22Rv1 (cell line): ENCODE measurements around the gene ERMAP.

Experiments used
- H3K27ac ChIP-seq: fragments of 450-650 bp; 2 replicates; pipeline ENCODE4 v1.5.1; 2017
- CTCF ChIP-seq: fragments of 450-650 bp; IDR thresholded peaks from 2 replicates; pipeline ENCODE4 v1.5.1; 2017; ENCODE audit warnings: mild to moderate bottlenecking
- ZFX ChIP-seq: fragments of 450-650 bp; IDR thresholded peaks from 2 replicates; pipeline ENCODE4 v1.6.1; 2017; ENCODE audit warnings: antibody characterized with exemption, borderline replicate concordance

The ERMAP gene

GRCh38 chr1:42822800-42823392 is 6.0 kb downstream of the ERMAP start:
- TF ChIP-seq ZFX (no peak), CTCF (no peak)
- H3K27ac ChIP-seq = no peak overlapping the region

DNA sequence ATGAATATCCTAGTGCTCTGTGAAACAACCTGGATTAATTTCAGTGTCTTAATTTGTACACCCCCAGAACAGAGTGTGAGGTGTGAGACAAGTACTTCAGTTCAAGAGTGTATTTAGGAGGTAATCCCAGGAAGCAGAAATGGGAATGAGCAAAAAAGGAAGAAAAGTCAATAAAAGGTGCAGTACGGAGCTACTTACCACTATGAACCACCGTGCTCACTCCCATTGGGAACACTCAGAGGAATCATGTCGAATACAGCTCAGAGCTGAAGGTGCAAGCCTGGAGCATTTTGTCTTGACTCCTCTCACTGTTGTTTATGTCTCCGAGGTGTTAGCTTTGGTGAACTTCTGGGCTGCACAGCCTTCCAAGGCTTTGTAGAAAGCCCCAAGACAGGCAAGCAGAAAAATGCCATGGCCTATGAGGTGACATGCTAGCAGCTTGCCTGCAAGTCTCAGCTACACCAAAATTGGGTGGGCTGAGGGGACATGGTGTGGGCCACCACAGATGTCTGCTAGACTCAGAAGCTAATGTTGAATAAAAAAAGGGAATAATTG is 7.6 kb downstream of the ERMAP start:
- no peak overlapping the region for H3K27ac ChIP-seq
- TF ChIP-seq ZFX = no peak
- TF ChIP-seq CTCF = no peak

- no peak overlapping the region for H3K27ac ChIP-seq
- TF ChIP-seq CTCF (no peak), ZFX (no peak)
Observed at GRCh38 chr1:42825036-42825851, 8.3 kb downstream of the ERMAP start.

DNA sequence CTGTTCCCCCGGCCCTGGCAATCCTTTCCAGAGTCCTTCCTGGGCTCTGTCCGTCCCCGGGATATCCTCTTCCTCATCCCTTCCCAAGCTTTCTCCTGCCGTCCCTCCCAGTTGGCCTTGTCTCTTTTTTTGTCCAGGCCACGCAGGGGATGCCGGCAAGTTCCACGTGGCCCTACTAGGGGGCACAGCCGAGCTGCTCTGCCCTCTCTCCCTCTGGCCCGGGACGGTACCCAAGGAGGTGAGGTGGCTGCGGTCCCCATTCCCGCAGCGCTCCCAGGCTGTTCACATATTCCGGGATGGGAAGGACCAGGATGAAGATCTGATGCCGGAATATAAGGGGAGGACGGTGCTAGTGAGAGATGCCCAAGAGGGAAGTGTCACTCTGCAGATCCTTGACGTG is 13.7 kb downstream of the ERMAP start:
- H3K27ac ChIP-seq = no peak overlapping the region
- TF ChIP-seq ZFX = no peak
- no peak for TF ChIP-seq CTCF

DNA sequence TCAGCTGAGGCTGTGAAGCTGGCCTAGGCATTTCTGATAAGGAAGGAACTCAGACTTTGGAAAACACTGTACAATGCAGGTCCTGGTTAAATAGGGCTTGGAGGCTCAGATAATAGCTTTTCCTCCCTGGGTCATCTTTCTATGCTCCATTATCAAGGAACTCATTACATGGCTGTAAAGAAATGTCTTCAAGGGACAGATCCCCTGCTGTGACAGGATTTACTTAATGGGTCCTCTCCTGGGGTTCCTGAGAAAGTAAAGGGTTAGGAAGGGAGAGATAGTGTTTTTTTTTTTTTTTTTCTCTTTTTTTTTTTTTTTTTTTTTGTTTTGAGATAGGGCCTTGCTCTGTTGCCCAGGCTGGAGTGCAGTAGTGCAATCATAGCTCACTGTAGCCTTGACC is 14.4 kb downstream of the ERMAP start:
- H3K27ac ChIP-seq = no peak overlapping the region
- no peak for TF ChIP-seq ZFX
- TF ChIP-seq CTCF = no peak

GRCh38 chr1:42832641-42833240 is 15.8 kb downstream of the ERMAP start:
- TF ChIP-seq ZFX (no peak), CTCF (no peak)
- no peak overlapping the region for H3K27ac ChIP-seq

DNA sequence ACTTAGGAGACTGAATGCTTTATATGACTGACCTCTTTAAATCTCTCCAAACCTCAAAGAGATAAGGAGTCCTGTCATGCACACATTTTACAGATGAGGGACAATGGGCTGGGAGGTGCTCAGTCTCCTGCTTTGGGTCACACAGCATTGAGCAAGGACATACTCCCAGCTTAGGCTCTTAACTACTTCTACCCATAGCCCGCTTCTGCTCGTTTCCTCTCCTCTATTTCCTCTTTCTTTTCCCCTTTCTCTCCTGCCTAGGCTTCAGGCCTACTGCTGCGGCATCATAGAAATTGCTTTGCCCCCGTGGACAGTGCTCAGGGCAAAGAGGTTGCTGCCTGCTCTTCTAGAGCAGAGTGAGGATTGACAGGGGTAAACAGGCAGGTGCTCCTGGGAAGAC is 17.1 kb downstream of the ERMAP start:
- TF ChIP-seq CTCF = no peak
- TF ChIP-seq ZFX = no peak
- no peak overlapping the region for H3K27ac ChIP-seq
